CD4-positive, alpha-beta T cell treated with Interferon gamma for 1 hour (primary cell): Measurements from ENCODE around the gene ODF2L.

Experiments used
- DNase-seq: peaks from one replicate; pipeline ENCODE4 v3.0.0-alpha.2; 2020

ODF2L gene

GRCh38 chr1:86305731-86306130 is 90.4 kb downstream of the ODF2L start:
- DNase-seq: no peak

- no peak for DNase-seq
Measured at GRCh38 chr1:86303041-86303690, 93.0 kb downstream of the ODF2L start.
